Mammary epithelial cell (primary cell): ENCODE results near the gene SPATA31A3.
"Not testable (repeated sequence)": the region's sequence is repeated elsewhere in the genome, so short reads cannot be mapped to it uniquely, and the experiment has no call there.

Experiments used
- EZH2 ChIP-seq: IDR thresholded peaks from 2 replicates; pipeline ENCODE4 v1.6.1; 2012; ENCODE audit warnings: low read length, inconsistent platforms, borderline replicate concordance
- TF ChIP-seq, protein P1 (sequence below), 2 donors: IDR thresholded peaks in 1 of 2; conservative IDR thresholded peaks in 1 of 2; 2 replicates each; pipeline ENCODE4 v1.5.1; 2011 to 2012; ENCODE audit warnings: inconsistent platforms in 2 of 2, low read length in 2 of 2, mild to moderate bottlenecking in 2 of 2, control low read depth in 1 of 2, low read depth in 1 of 2; ENCODE audit not compliant: insufficient read depth in 1 of 2; ENCODE audit errors: extremely low read depth in 1 of 2

DNA sequence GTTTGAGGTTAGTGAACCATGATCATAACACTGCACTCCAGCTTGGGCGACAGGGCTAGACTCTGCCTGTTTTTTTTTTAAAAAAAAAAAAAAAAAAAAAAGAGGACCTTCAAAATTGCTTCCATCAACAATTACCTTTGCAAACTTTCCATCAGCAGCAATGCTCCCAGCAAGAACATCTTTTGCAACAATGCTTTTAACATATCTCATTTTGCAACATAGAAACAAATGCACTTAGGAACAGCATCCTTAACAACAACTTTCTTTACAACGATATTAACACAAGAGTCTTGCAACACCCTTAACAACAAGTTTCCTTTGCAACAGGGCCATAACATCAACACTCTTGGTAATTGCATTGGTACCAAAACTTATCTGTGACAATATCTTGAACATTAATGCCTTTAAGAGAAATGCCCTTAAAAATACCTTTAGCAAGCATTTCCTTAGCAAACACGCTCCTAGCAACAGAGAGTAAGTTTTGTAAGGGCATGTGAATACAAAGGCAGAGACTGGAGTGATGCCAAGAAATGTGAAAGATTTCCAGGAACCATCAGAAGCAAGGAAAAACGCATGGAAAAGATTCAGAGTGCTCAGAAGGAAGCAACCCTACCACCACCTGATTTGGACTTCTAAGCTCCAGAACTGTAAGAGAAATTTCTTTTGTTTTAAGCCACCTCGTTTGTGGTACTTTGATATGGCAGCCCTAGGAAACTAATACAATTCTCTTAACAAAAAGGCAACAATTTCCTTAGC, 49.8 kb downstream of the SPATA31A3 start:
- TF ChIP-seq, protein P1, sequence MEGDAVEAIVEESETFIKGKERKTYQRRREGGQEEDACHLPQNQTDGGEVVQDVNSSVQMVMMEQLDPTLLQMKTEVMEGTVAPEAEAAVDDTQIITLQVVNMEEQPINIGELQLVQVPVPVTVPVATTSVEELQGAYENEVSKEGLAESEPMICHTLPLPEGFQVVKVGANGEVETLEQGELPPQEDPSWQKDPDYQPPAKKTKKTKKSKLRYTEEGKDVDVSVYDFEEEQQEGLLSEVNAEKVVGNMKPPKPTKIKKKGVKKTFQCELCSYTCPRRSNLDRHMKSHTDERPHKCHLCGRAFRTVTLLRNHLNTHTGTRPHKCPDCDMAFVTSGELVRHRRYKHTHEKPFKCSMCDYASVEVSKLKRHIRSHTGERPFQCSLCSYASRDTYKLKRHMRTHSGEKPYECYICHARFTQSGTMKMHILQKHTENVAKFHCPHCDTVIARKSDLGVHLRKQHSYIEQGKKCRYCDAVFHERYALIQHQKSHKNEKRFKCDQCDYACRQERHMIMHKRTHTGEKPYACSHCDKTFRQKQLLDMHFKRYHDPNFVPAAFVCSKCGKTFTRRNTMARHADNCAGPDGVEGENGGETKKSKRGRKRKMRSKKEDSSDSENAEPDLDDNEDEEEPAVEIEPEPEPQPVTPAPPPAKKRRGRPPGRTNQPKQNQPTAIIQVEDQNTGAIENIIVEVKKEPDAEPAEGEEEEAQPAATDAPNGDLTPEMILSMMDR (conservative IDR thresholded peaks at IDR 0.05 in 1 of 2, IDR thresholded peaks at IDR 0.05 in 1 of 2; ENCODE audit: extremely low read depth in 1 of 2, insufficient read depth in 1 of 2, low read depth in 1 of 2, low read length in 2 of 2), result not testable (repeated sequence)
- TF ChIP-seq EZH2, result not testable (repeated sequence)
